IMR-90 (cell line): ENCODE data around the gene MAPK1. TPM values are rescaled to one million over a fixed set of nuclear protein-coding genes. Genes with fewer than 3 reads are reported as not detected.

Source experiments
- ATAC-seq: fragments of 200-7000 bp; cut with Tn5 transposase; 2 replicates; pipeline ENCODE4 v1.9.1; 2020; ENCODE audit warnings: low read depth, mild to moderate bottlenecking, moderate library complexity
- BruUV-seq: library from RNA; stranded (reverse); fragments of 400-500 nt; replicated peaks from 2 replicates; lab custom pipeline; 2021; lab: Mats Ljungman, UMichigan
- CTCF ChIA-PET: fragments of 300-600 bp; formaldehyde crosslinking; extraction: SDS; loops from one replicate; lab custom pipeline; 2021; ENCODE audit warnings: antibody characterized with exemption; lab: Yijun Ruan, JAX
- POLR2A ChIA-PET: fragments of 300-600 bp; sonication (Branson Sonifier 250); formaldehyde crosslinking; loops from one replicate; lab custom pipeline; 2022; ENCODE audit warnings: antibody characterized with exemption; ENCODE audit not compliant: unreplicated experiment; lab: Charles Lee
- DNase-seq: peaks from one replicate; pipeline ENCODE4 v3.0.0; 2013
- H2AFZ ChIP-seq: replicated peaks from 2 replicates; pipeline ENCODE3; 2013; ENCODE audit warnings: low read length, mild to moderate bottlenecking; ENCODE audit not compliant: poor library complexity
- H2AK5ac ChIP-seq: 2 replicates; pipeline ENCODE4 v1.6.1; 2013; ENCODE audit warnings: low read depth, low read length, inconsistent platforms
- H2AK9ac ChIP-seq: replicated peaks from 2 replicates; pipeline ENCODE3; 2013; ENCODE audit warnings: mild to moderate bottlenecking, low read depth, low read length, moderate library complexity; ENCODE audit not compliant: poor library complexity
- H2BK120ac ChIP-seq: 2 replicates; pipeline ENCODE4 v1.6.1; 2013; ENCODE audit warnings: low read depth, low read length, inconsistent platforms
- H2BK15ac ChIP-seq: 3 replicates; pipeline ENCODE4 v1.6.1; 2013; ENCODE audit warnings: low read depth, low read length, inconsistent platforms
- H2BK20ac ChIP-seq: 2 replicates; pipeline ENCODE4 v1.6.1; 2013; ENCODE audit warnings: low read depth, mild to moderate bottlenecking, inconsistent platforms, low read length, moderate library complexity
- H2BK5ac ChIP-seq: 2 replicates; pipeline ENCODE4 v1.6.1; 2013; ENCODE audit warnings: mild to moderate bottlenecking, low read depth, low read length, inconsistent platforms; ENCODE audit not compliant: poor library complexity, severe bottlenecking
- H3K14ac ChIP-seq: replicated peaks from 2 replicates; pipeline ENCODE4 v1.6.1; 2013; ENCODE audit warnings: low read depth, low read length, inconsistent platforms
- H3K18ac ChIP-seq: 2 replicates; pipeline ENCODE4 v1.6.1; 2013; ENCODE audit warnings: low read depth, low read length, control low read depth
- H3K23ac ChIP-seq: 2 replicates; pipeline ENCODE4 v1.6.1; 2013; ENCODE audit warnings: low read depth, low read length, inconsistent platforms
- H3K27ac ChIP-seq: 2 replicates; pipeline ENCODE4 v1.5.1; 2013; ENCODE audit warnings: mild to moderate bottlenecking, control low read depth, low read length; ENCODE audit not compliant: insufficient read depth
- H3K27me3 ChIP-seq: 2 replicates; pipeline ENCODE4 v1.6.1; 2013; ENCODE audit warnings: low read length; ENCODE audit not compliant: control insufficient read depth, insufficient read depth
- H3K36me3 ChIP-seq: 2 replicates; pipeline ENCODE4 v1.6.1; 2013; ENCODE audit warnings: low read length, mixed read lengths; ENCODE audit not compliant: control insufficient read depth, insufficient read depth
- H3K4ac ChIP-seq: 2 replicates; pipeline ENCODE4 v1.6.1; 2013; ENCODE audit warnings: low read depth, low read length, inconsistent platforms
- H3K4me1 ChIP-seq: 2 replicates; pipeline ENCODE4 v1.6.1; 2013; ENCODE audit warnings: low read length, mixed read lengths; ENCODE audit not compliant: control insufficient read depth, insufficient read depth
- H3K4me2 ChIP-seq: 2 replicates; pipeline ENCODE4 v1.6.1; 2013; ENCODE audit warnings: low read depth, mild to moderate bottlenecking, control low read depth, low read length, moderate library complexity
- H3K4me3 ChIP-seq: 2 replicates; pipeline ENCODE4 v1.5.1; 2013; ENCODE audit warnings: low read depth, mild to moderate bottlenecking, control low read depth, low read length, moderate library complexity; ENCODE audit not compliant: insufficient read depth
- H3K56ac ChIP-seq: 2 replicates; pipeline ENCODE4 v1.6.1; 2013; ENCODE audit warnings: low read length, inconsistent platforms; ENCODE audit not compliant: insufficient read depth; ENCODE audit errors: extremely low read depth
- H3K79me1 ChIP-seq, 2 experiments: 2 replicates each; pipeline ENCODE4 v1.6.1; 2013; ENCODE audit warnings: low read length in 2 of 2, inconsistent platforms in 1 of 2, low read depth in 1 of 2
- H3K9ac ChIP-seq: 2 replicates; pipeline ENCODE4 v1.6.1; 2013; ENCODE audit warnings: low read depth, low read length, control low read depth
- H3K9me1 ChIP-seq: 2 replicates; pipeline ENCODE4 v1.6.1; 2013; ENCODE audit warnings: low read length, inconsistent platforms; ENCODE audit not compliant: insufficient read depth
- H3K9me3 ChIP-seq: 2 replicates; pipeline ENCODE4 v1.6.1; 2013; ENCODE audit warnings: low read length; ENCODE audit not compliant: control insufficient read depth, insufficient read depth
- H4K20me1 ChIP-seq: 2 replicates; pipeline ENCODE4 v1.6.1; 2013; ENCODE audit warnings: low read length, inconsistent platforms; ENCODE audit not compliant: insufficient read depth
- H4K5ac ChIP-seq: 2 replicates; pipeline ENCODE4 v1.6.1; 2013; ENCODE audit warnings: mild to moderate bottlenecking, low read depth, low read length, control low read depth
- H4K8ac ChIP-seq, 2 experiments: 2 replicates each; pipeline ENCODE4 v1.6.1; 2013; ENCODE audit warnings: low read depth in 2 of 2, low read length in 2 of 2, control low read depth in 1 of 2, inconsistent platforms in 1 of 2
- H4K91ac ChIP-seq: 2 replicates; pipeline ENCODE4 v1.6.1; 2013; ENCODE audit warnings: low read depth, low read length, inconsistent platforms; ENCODE audit not compliant: insufficient read depth
- BHLHE40 ChIP-seq: fragments of 150-350 bp; IDR thresholded peaks from 2 replicates; pipeline ENCODE4 v1.6.1; 2016; ENCODE audit warnings: mild to moderate bottlenecking, low read depth, low read length
- CEBPB ChIP-seq: IDR thresholded peaks from 2 replicates; pipeline ENCODE4 v1.6.1; 2012; ENCODE audit warnings: low read depth, low read length, improper control_type of control experiment
- CHD1 ChIP-seq: IDR thresholded peaks from 2 replicates; pipeline ENCODE4 v1.6.1; 2012; ENCODE audit warnings: low read depth, low read length, improper control_type of control experiment
- FOS ChIP-seq: fragments of 150-350 bp; IDR thresholded peaks from 2 replicates; pipeline ENCODE4 v1.6.1; 2016; ENCODE audit warnings: low read depth, low read length
- MAFK ChIP-seq: IDR thresholded peaks from 2 replicates; pipeline ENCODE4 v1.6.1; 2012; ENCODE audit warnings: low read depth, low read length, improper control_type of control experiment
- MAZ ChIP-seq: IDR thresholded peaks from 2 replicates; pipeline ENCODE4 v1.6.1; 2012; ENCODE audit warnings: low read depth, mild to moderate bottlenecking, low read length, improper control_type of control experiment, moderate library complexity, borderline replicate concordance
- MXI1 ChIP-seq: IDR thresholded peaks from 2 replicates; pipeline ENCODE4 v1.6.1; 2012; ENCODE audit warnings: low read depth, mild to moderate bottlenecking, low read length, moderate library complexity, borderline replicate concordance
- NFE2L2 ChIP-seq: fragments of 150-350 bp; IDR thresholded peaks from 2 replicates; pipeline ENCODE4 v1.6.1; 2016; ENCODE audit warnings: low read depth, mild to moderate bottlenecking, low read length
- POLR2A ChIP-seq: IDR thresholded peaks from 2 replicates; pipeline ENCODE4 v1.6.1; 2012; ENCODE audit warnings: mild to moderate bottlenecking, low read depth, low read length
- RAD21 ChIP-seq: IDR thresholded peaks from 2 replicates; pipeline ENCODE4 v1.6.1; 2012; ENCODE audit warnings: low read length, improper control_type of control experiment
- RCOR1 ChIP-seq: IDR thresholded peaks from 2 replicates; pipeline ENCODE4 v1.6.1; 2012; ENCODE audit warnings: mild to moderate bottlenecking, low read length, improper control_type of control experiment; ENCODE audit not compliant: insufficient replicate concordance
- RFX5 ChIP-seq: IDR thresholded peaks from 2 replicates; pipeline ENCODE4 v1.8.0; 2012; ENCODE audit warnings: low read depth, mild to moderate bottlenecking, low read length, moderate library complexity
- SMC3 ChIP-seq: fragments of 150-350 bp; IDR thresholded peaks from 2 replicates; pipeline ENCODE4 v1.6.1; 2016; ENCODE audit warnings: low read depth, mild to moderate bottlenecking, antibody characterized with exemption, low read length, moderate library complexity
- whole genome bisulfite sequencing, 2 experiments: methylation state at CpG; one replicate each; pipeline versions ENCODE4 v1.1.5 to v1.1.7; 2013; ENCODE audit warnings: missing lambda C conversion rate in 2 of 2; ENCODE audit not compliant: insufficient read length in 1 of 2; ENCODE audit errors: extremely low coverage in 2 of 2; 5-methylcytosine and 5-hydroxymethylcytosine counted together
- dilution Hi-C: fragments of 300-500 bp; cut with HindIII; formaldehyde crosslinking; loops from one replicate; pipeline ENCODE4 v1.14.3; 2018; ENCODE audit warnings: low sequenced_read_pairs; ENCODE audit not compliant: unreplicated experiment
- in situ Hi-C: fragments of 300-500 bp; cut with MboI; formaldehyde crosslinking; loops from 3 replicates; pipeline ENCODE4 v1.14.3; 2019; ENCODE audit warnings: low sequenced_read_pairs, inconsistent platforms, mixed read lengths
- intact Hi-C: fragments of 100-400 bp; cut with micrococcal nuclease; formaldehyde crosslinking; loops from 2 replicates; pipeline ENCODE4 v1.10.0; 2022
- polyA plus RNA-seq, 3 experiments: library from polyadenylated mRNA; depleted of rRNA; stranded (reverse); fragments of >200 nt; gene quantifications; 2 replicates each; pipeline ENCODE4 v1.2.3, GENCODE V29; 2012; ENCODE audit warnings: low replicate concordance in 1 of 3
- total RNA-seq: library from RNA; depleted of rRNA; stranded (reverse); fragments of >200 nt; gene quantifications from 2 replicates; pipeline ENCODE4 v1.2.3, GENCODE V29; 2012
- TF ChIP-seq, protein P1 (sequence below): fragments of 150-350 bp; IDR thresholded peaks from 2 replicates; pipeline ENCODE4 v1.6.1; 2017; ENCODE audit warnings: mild to moderate bottlenecking, antibody characterized with exemption, low read length, low read depth
- TF ChIP-seq, protein P2 (sequence below): conservative IDR thresholded peaks from 2 replicates; pipeline ENCODE4 v1.5.1; 2012; ENCODE audit warnings: mild to moderate bottlenecking, low read depth, low read length, improper control_type of control experiment

Gene MAPK1
- total and polyA plus RNA-seq, 2 of the 4 experiments (the other 2 are of a cell fraction), result 41.0 to 51.3 TPM

DNA sequence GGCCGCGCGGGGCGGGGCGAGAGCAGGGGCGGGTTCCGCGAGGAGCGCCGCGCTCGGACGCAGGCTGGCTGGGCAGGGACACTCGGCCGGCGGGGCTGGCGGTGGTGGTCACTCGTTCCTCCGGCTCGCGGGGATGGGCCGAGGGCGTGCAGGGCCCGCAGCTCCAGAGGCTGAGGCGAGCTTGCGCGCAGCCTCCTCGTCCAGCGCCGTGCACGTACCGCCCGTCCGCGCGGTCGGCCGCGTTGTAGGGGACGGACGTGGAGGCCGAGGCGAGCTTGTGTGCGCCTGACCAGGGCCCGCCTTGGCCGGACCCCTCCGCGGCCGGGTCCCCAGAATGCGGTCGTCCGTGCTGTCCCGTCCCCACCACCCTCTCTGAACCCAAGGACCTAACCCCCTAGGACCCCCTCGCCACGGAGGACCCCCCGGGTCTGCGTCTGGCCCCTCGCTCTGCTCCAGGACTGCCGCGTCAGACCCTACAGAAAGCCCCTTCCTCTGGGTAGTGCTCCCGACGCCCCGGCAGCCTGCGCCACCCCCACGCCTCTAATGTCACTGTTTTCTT, 131.3 kb downstream of the MAPK1 start:
- ATAC-seq, result peak; percentile 36
- Histone ChIP-seq H2AFZ (peak overlapping the region; percentile 99), H3K4me2 (peak overlapping the region; percentile 74), H4K8ac (peak overlapping the region in 1 of 2 experiments; percentile 70; a peak in 2 of 4 replicates), H2BK120ac (no peak overlapping the region), H3K4ac (0 out of 2 replicates have a peak overlapping the region, but pooled peaks have one; percentile 25), H3K9me3 (no peaks in the 10 kb centered on the region), H2BK15ac (no peak overlapping the region), H3K23ac (no peak overlapping the region), H3K14ac (0 out of 2 replicates have a peak overlapping the region, but pooled peaks have one; percentile 5), H2BK5ac (peak overlapping the region; percentile 31), H4K91ac (no peak overlapping the region), H3K18ac (no peak overlapping the region), H3K4me3 (peak overlapping the region; percentile 59), H4K5ac (no peak overlapping the region), H3K9ac (no peak overlapping the region; the same call in 1 of the 2 replicates), H3K56ac (no peak overlapping the region), H3K27ac (no peak overlapping the region), H3K79me1 (no peaks in the 10 kb centered on the region), H3K27me3 (0 out of 2 replicates have a peak, but pooled peaks cover 2% of the 10 kb centered on the region), H2AK5ac (no peak overlapping the region), H2BK20ac (no peak overlapping the region), H4K20me1 (no peaks in the 10 kb centered on the region; the same call in 1 of the 2 replicates), H2AK9ac (peak overlapping the region; percentile 85), H3K9me1 (peaks cover 3% of the 10 kb centered on the region; the same call in 1 of the 2 replicates), H3K4me1 (peaks cover 2% of the 10 kb centered on the region; the same call in 1 of the 2 replicates), H3K36me3 (no peaks in the 10 kb centered on the region)
- dilution Hi-C loops (no loop called here), intact Hi-C loops (no loop called here), in situ Hi-C loops (no loop called here)
- ChIA-PET CTCF (interaction anchor here (0.7 kb wide), 1 partner anchor 39 kb away, joined by 3 read pairs; no protein-coding TSS in a partner anchor), POLR2A (no interaction called here)
- no peak for DNase-seq
- WGBS, 2 experiments, result 2% methylated on average over 19 of the region's 65 CpGs; no CpG with 5 or more reads in 1 of the 2 experiments
- BruUV-seq, result no TSS peak
- TF ChIP-seq RFX5, result no peak
- TF ChIP-seq RAD21, result no peak
- no peak for TF ChIP-seq NFE2L2
- TF ChIP-seq CEBPB, result no peak
- no peak for TF ChIP-seq FOS
- TF ChIP-seq CHD1, result no peak
- no peak for TF ChIP-seq BHLHE40
- TF ChIP-seq MXI1, result no peak; the same call in 1 of the 2 replicates
- TF ChIP-seq, protein P1, sequence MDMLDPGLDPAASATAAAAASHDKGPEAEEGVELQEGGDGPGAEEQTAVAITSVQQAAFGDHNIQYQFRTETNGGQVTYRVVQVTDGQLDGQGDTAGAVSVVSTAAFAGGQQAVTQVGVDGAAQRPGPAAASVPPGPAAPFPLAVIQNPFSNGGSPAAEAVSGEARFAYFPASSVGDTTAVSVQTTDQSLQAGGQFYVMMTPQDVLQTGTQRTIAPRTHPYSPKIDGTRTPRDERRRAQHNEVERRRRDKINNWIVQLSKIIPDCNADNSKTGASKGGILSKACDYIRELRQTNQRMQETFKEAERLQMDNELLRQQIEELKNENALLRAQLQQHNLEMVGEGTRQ, result no peak
- TF ChIP-seq, protein P2, sequence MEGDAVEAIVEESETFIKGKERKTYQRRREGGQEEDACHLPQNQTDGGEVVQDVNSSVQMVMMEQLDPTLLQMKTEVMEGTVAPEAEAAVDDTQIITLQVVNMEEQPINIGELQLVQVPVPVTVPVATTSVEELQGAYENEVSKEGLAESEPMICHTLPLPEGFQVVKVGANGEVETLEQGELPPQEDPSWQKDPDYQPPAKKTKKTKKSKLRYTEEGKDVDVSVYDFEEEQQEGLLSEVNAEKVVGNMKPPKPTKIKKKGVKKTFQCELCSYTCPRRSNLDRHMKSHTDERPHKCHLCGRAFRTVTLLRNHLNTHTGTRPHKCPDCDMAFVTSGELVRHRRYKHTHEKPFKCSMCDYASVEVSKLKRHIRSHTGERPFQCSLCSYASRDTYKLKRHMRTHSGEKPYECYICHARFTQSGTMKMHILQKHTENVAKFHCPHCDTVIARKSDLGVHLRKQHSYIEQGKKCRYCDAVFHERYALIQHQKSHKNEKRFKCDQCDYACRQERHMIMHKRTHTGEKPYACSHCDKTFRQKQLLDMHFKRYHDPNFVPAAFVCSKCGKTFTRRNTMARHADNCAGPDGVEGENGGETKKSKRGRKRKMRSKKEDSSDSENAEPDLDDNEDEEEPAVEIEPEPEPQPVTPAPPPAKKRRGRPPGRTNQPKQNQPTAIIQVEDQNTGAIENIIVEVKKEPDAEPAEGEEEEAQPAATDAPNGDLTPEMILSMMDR, result no peak
- no peak for TF ChIP-seq RCOR1
- TF ChIP-seq MAZ, result no peak; the same call in 1 of the 2 replicates
- TF ChIP-seq MAFK, result no peak
- no peak for TF ChIP-seq POLR2A
- no peak for TF ChIP-seq SMC3
